HepG2 (cell line): ENCODE data around the gene NFASC.

Experiments
- FOXK1 ChIP-seq: sonication (generic); formaldehyde crosslinking; IDR thresholded peaks from 2 replicates; pipeline ENCODE4 v1.4.0; 2020; ENCODE audit warnings: low read depth, missing genetic modification reagents, borderline replicate concordance
- POLR2A ChIP-seq, 2 experiments: IDR thresholded peaks; 2 replicates each; pipeline ENCODE4 v1.6.1; 2011; ENCODE audit warnings: low read depth in 2 of 2, low read length in 2 of 2, mild to moderate bottlenecking in 1 of 2, moderate library complexity in 1 of 2; ENCODE audit not compliant: insufficient read depth in 1 of 2

DNA sequence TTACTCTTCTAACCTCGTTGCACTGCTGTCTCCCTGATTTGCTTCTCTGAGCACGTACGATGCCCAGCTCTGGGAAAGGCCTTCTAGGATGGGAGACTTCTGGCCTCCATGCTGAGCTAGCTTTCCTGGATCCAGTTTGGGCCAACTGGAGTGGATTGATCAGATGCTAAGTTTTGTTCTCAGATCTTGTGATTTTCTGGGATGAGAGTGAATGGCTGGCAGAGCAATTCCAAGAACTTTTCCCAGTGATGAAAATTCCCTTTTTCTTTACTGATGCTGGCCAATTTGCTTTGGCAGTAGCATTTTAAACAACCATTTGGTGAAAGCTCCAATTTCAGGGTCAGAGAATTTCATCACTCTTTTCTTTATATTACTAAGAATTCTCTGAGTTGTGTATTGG lies 34.9 kb upstream of the NFASC start:
- TF ChIP-seq POLR2A (IDR thresholded peaks at IDR 0.05; ENCODE audit: insufficient read depth in 1 of 2, low read depth in 2 of 2, low read length in 2 of 2) (no peak), FOXK1 (no peak)
